A549 treated with RU486 at 1 μM for 4 hours (cell line): Measurements from ENCODE around the gene NYNRIN. TPM values are rescaled to one million over a fixed set of nuclear protein-coding genes. Genes with fewer than 3 reads are reported as not detected.

Experiments
- total RNA-seq: library from RNA; stranded (reverse); fragments of 200-300 nt; extraction: Qiagen RNA extraction; gene quantifications from 5 replicates; pipeline ENCODE4 v1.2.3, GENCODE V29; 2022; ENCODE audit warnings: low read depth

The NYNRIN gene
- 0.16 to 0.78 TPM (median 0.18 TPM) in 5 replicates for total RNA-seq

GRCh38 chr14:24398653-24399446, at the start of gene NYNRIN:
TSS of gene NYNRIN (plus strand) at chr14:24399003. CDS start at chr14:24399247, 244 bp downstream.

GRCh38 chr14:24367514-24368211, 31.1 kb upstream of the NYNRIN start, which contains the start of gene NFATC4:
TSS of gene NFATC4 (plus strand) at chr14:24368184. CDS start at chr14:24368341, 157 bp downstream.

GRCh38 chr14:24429395-24430142, 30.8 kb downstream of the NYNRIN start, which contains the start of the genes CBLN3 and KHNYN:
TSS of gene CBLN3 (minus strand) at chr14:24429668. CDS start at chr14:24429054, 614 bp downstream.
TSS of gene KHNYN (plus strand) at chr14:24429954. CDS start at chr14:24430731, 777 bp downstream.

GRCh38 chr14:24442240-24443052, 43.6 kb downstream of the NYNRIN start, which contains the start of gene SDR39U1:
TSS of gene SDR39U1 (minus strand) at chr14:24442776. CDS start at chr14:24442769, 7 bp downstream.

Other genes with a start within 250 kb of the NYNRIN start
- gene IRF9, start 237.7 kb upstream of the NYNRIN start, total RNA-seq = 14.5 to 20.9 TPM (median 16.8 TPM) in 5 replicates
- gene REC8, start 226.9 kb upstream of the NYNRIN start, total RNA-seq = 4.0 to 5.5 TPM (median 5.1 TPM) in 5 replicates
- gene IPO4, start 210.2 kb upstream of the NYNRIN start, total RNA-seq = 79.3 to 90.2 TPM (median 86.3 TPM) in 5 replicates
- gene TM9SF1, start 203.6 kb upstream of the NYNRIN start, total RNA-seq = 63.2 to 70.0 TPM (median 67.6 TPM) in 5 replicates
- gene TSSK4, start 193.3 kb upstream of the NYNRIN start, total RNA-seq = not detected in 5 replicates
- 71.9 to 101 TPM (median 93.0 TPM) in 5 replicates for gene CHMP4A, start 185.5 kb upstream of the NYNRIN start, total RNA-seq
- gene MDP1, start 182.9 kb upstream of the NYNRIN start, total RNA-seq = 27.3 to 34.4 TPM (median 29.4 TPM) in 5 replicates
- gene NEDD8, start 166.6 kb upstream of the NYNRIN start, total RNA-seq = 444 to 520 TPM (median 484 TPM) in 5 replicates
- 54.3 to 66.4 TPM (median 58.1 TPM) in 5 replicates for gene GMPR2, start 166.1 kb upstream of the NYNRIN start, total RNA-seq
- 34.2 to 38.2 TPM (median 36.6 TPM) in 5 replicates for gene TINF2, start 156.4 kb upstream of the NYNRIN start, total RNA-seq
- gene TGM1, start 135.8 kb upstream of the NYNRIN start, total RNA-seq = 0.53 to 1.1 TPM (median 1.0 TPM) in 5 replicates
- gene RABGGTA, start 127.4 kb upstream of the NYNRIN start, total RNA-seq = 15.2 to 18.4 TPM (median 16.6 TPM) in 5 replicates
- 10.3 to 14.0 TPM (median 13.1 TPM) in 5 replicates for gene DHRS1, start 99.2 kb upstream of the NYNRIN start, total RNA-seq
- 13.7 to 17.0 TPM (median 16.6 TPM) in 5 replicates for gene NOP9, start 99.2 kb upstream of the NYNRIN start, total RNA-seq
- 0.15 to 1.00 TPM (median 0.20 TPM) in 5 replicates for gene CIDEB, start 91.0 kb upstream of the NYNRIN start, total RNA-seq
- 2.5 to 5.7 TPM (median 4.3 TPM) in 5 replicates for gene LTB4R2, start 88.9 kb upstream of the NYNRIN start, total RNA-seq
- gene LTB4R, start 87.5 kb upstream of the NYNRIN start, total RNA-seq = 3.7 to 6.6 TPM (median 6.4 TPM) in 5 replicates
- gene ADCY4, start 63.9 kb upstream of the NYNRIN start, total RNA-seq = not detected in 5 replicates
- gene RIPK3, start 59.0 kb upstream of the NYNRIN start, total RNA-seq = not detected in 5 replicates
- gene NFATC4, start 30.8 kb upstream of the NYNRIN start, total RNA-seq = 0.29 to 0.67 TPM (median 0.47 TPM) in 4 of 5 replicates, not detected in the other
- gene CBLN3, start 30.7 kb downstream of the NYNRIN start, total RNA-seq = 1.0 to 1.6 TPM (median 1.3 TPM) in 5 replicates
- gene KHNYN, start 31.0 kb downstream of the NYNRIN start, total RNA-seq = 19.3 to 28.8 TPM (median 26.1 TPM) in 5 replicates
- 42.7 to 56.3 TPM (median 47.4 TPM) in 5 replicates for gene SDR39U1, start 43.8 kb downstream of the NYNRIN start, total RNA-seq
- not detected in 5 replicates for gene CMA1, start 109.3 kb downstream of the NYNRIN start, total RNA-seq
- gene CTSG, start 177.2 kb downstream of the NYNRIN start, total RNA-seq = not detected in 5 replicates
- not detected in 5 replicates for gene GZMH, start 210.7 kb downstream of the NYNRIN start, total RNA-seq
- not detected in 5 replicates for gene GZMB, start 235.2 kb downstream of the NYNRIN start, total RNA-seq